H9 (cell line): ENCODE results near the gene WEE1. TPM values are rescaled to one million over a fixed set of nuclear protein-coding genes. Genes with fewer than 3 reads are reported as not detected.

ENCODE experiments used
- DNase-seq: peaks from one replicate; pipeline ENCODE4 v3.0.0-alpha.2; 2017
- H2AFZ ChIP-seq: one replicate; pipeline ENCODE4 v1.6.1; 2013; ENCODE audit warnings: mild to moderate bottlenecking, low read length, control low read depth, moderate library complexity
- H2AK5ac ChIP-seq: 2 replicates; pipeline ENCODE4 v1.6.1; 2013; ENCODE audit warnings: low read length, control low read depth, mixed read lengths; ENCODE audit not compliant: insufficient read length
- H2BK120ac ChIP-seq: one replicate; pipeline ENCODE4 v1.6.1; 2013; ENCODE audit warnings: low read depth, mild to moderate bottlenecking, low read length, control low read depth, inconsistent platforms; ENCODE audit not compliant: poor library complexity, severe bottlenecking
- H2BK12ac ChIP-seq: 2 replicates; pipeline ENCODE4 v1.6.1; 2013; ENCODE audit warnings: low read length, control low read depth, mixed read lengths, low read depth; ENCODE audit not compliant: insufficient read length
- H2BK15ac ChIP-seq: 2 replicates; pipeline ENCODE4 v1.6.1; 2013; ENCODE audit warnings: low read depth, low read length, control low read depth
- H2BK20ac ChIP-seq: one replicate; pipeline ENCODE4 v1.6.1; 2013; ENCODE audit warnings: low read depth, mild to moderate bottlenecking, low read length, control low read depth, inconsistent platforms; ENCODE audit not compliant: poor library complexity, severe bottlenecking
- H2BK5ac ChIP-seq: 2 replicates; pipeline ENCODE4 v1.6.1; 2013; ENCODE audit warnings: low read length, control low read depth, mixed read lengths; ENCODE audit not compliant: insufficient read length
- H3K14ac ChIP-seq: 2 replicates; pipeline ENCODE4 v1.6.1; 2013; ENCODE audit warnings: low read length, control low read depth; ENCODE audit not compliant: insufficient read depth
- H3K18ac ChIP-seq: 2 replicates; pipeline ENCODE4 v1.6.1; 2013; ENCODE audit warnings: low read depth, mild to moderate bottlenecking, mixed read lengths, low read length, control low read depth; ENCODE audit not compliant: insufficient read length
- H3K23ac ChIP-seq: 2 replicates; pipeline ENCODE4 v1.6.1; 2013; ENCODE audit warnings: low read length, control low read depth, mixed read lengths, low read depth; ENCODE audit not compliant: insufficient read length
- H3K23me2 ChIP-seq: 2 replicates; pipeline ENCODE4 v1.6.1; 2013; ENCODE audit warnings: low read depth, mild to moderate bottlenecking, mixed read lengths, low read length, control low read depth; ENCODE audit not compliant: insufficient read length, poor library complexity, severe bottlenecking
- H3K27ac ChIP-seq: 2 replicates; pipeline ENCODE4 v1.5.1; 2013; ENCODE audit warnings: low read length, control low read depth, mixed read lengths, low read depth; ENCODE audit not compliant: insufficient read length
- H3K27me3 ChIP-seq: 2 replicates; pipeline ENCODE4 v1.6.1; 2013; ENCODE audit warnings: low read length, control low read depth, inconsistent platforms; ENCODE audit not compliant: insufficient read depth
- H3K4ac ChIP-seq: 2 replicates; pipeline ENCODE4 v1.6.1; 2013; ENCODE audit warnings: low read depth, mild to moderate bottlenecking, control low read depth, inconsistent platforms, low read length, moderate library complexity
- H3K4me1 ChIP-seq: 2 replicates; pipeline ENCODE4 v1.6.1; 2013; ENCODE audit warnings: low read length, control low read depth, inconsistent platforms; ENCODE audit not compliant: insufficient read depth
- H3K4me2 ChIP-seq: 2 replicates; pipeline ENCODE4 v1.6.1; 2013; ENCODE audit warnings: low read length, control low read depth, mixed read lengths; ENCODE audit not compliant: insufficient read length, insufficient read depth
- H3K56ac ChIP-seq: 2 replicates; pipeline ENCODE4 v1.6.1; 2013; ENCODE audit warnings: low read depth, mild to moderate bottlenecking, mixed read lengths, low read length, control low read depth; ENCODE audit not compliant: insufficient read length
- H3K79me1 ChIP-seq: 2 replicates; pipeline ENCODE4 v1.6.1; 2013; ENCODE audit warnings: low read depth, mild to moderate bottlenecking, moderate library complexity, low read length, control low read depth, inconsistent platforms; ENCODE audit not compliant: insufficient read depth, poor library complexity, severe bottlenecking
- H3K79me2 ChIP-seq: 2 replicates; pipeline ENCODE4 v1.6.1; 2013; ENCODE audit warnings: low read length, control low read depth, inconsistent platforms; ENCODE audit not compliant: insufficient read depth
- H3K9ac ChIP-seq: 2 replicates; pipeline ENCODE4 v1.6.1; 2013; ENCODE audit warnings: low read length, control low read depth, mixed read lengths; ENCODE audit not compliant: insufficient read length; ENCODE audit errors: extremely low read depth
- H3K9me3 ChIP-seq: one replicate; pipeline ENCODE4 v1.6.1; 2013; ENCODE audit warnings: low read depth, low read length, inconsistent platforms; ENCODE audit not compliant: control insufficient read depth
- H3T11ph ChIP-seq: one replicate; pipeline ENCODE4 v1.6.1; 2013; ENCODE audit warnings: mild to moderate bottlenecking, low read length, control low read depth, inconsistent platforms
- H4K20me1 ChIP-seq: one replicate; pipeline ENCODE4 v1.6.1; 2013; ENCODE audit not compliant: control insufficient read depth, insufficient read length, insufficient read depth
- H4K5ac ChIP-seq: 2 replicates; pipeline ENCODE4 v1.6.1; 2013; ENCODE audit warnings: low read depth, mild to moderate bottlenecking, mixed read lengths, low read length, control low read depth; ENCODE audit not compliant: insufficient read length
- H4K8ac ChIP-seq: replicated peaks from 2 replicates; pipeline ENCODE4 v1.6.1; 2013; ENCODE audit warnings: low read length, control low read depth, mixed read lengths, low read depth; ENCODE audit not compliant: insufficient read length
- H4K91ac ChIP-seq: 2 replicates; pipeline ENCODE4 v1.6.1; 2013; ENCODE audit warnings: low read depth, mild to moderate bottlenecking, moderate library complexity, mixed read lengths, low read length, control low read depth; ENCODE audit not compliant: insufficient read length
- H3K27ac Mint-ChIP-seq, 3 experiments: 2 replicates in 2 of 3; 3 replicates in 1 of 3; pipeline ENCODE4 v1.8.0; 2020 to 2021; ENCODE audit warnings: mixed read lengths in 3 of 3, mild to moderate bottlenecking in 1 of 3, moderate library complexity in 1 of 3
- H3K27me3 Mint-ChIP-seq: 2 replicates; pipeline ENCODE4 v1.8.0; 2021; ENCODE audit warnings: low read depth, mild to moderate bottlenecking, moderate library complexity, mixed read lengths
- H3K36me3 Mint-ChIP-seq, 3 experiments: 2 replicates in 2 of 3; 3 replicates in 1 of 3; pipeline ENCODE4 v1.8.0; 2020 to 2021; ENCODE audit warnings: low read depth in 3 of 3, mixed read lengths in 3 of 3; ENCODE audit not compliant: insufficient read depth in 1 of 3
- H3K4me1 Mint-ChIP-seq, 2 experiments: 2 replicates each; pipeline ENCODE4 v1.8.0; 2020; ENCODE audit warnings: mixed read lengths in 2 of 2
- H3K4me3 Mint-ChIP-seq, 2 experiments: 2 replicates in 1 of 2; 3 replicates in 1 of 2; pipeline ENCODE4 v1.8.0; 2020 to 2021; ENCODE audit warnings: mild to moderate bottlenecking in 2 of 2, mixed read lengths in 2 of 2, moderate library complexity in 1 of 2
- H3K9me3 Mint-ChIP-seq, 2 experiments: 2 replicates in 1 of 2; 3 replicates in 1 of 2; pipeline ENCODE4 v1.8.0; 2020; ENCODE audit warnings: mild to moderate bottlenecking in 2 of 2, mixed read lengths in 2 of 2, moderate library complexity in 1 of 2
- CTCF ChIP-seq: fragments of 200-600 bp; sonication (generic); conservative IDR thresholded peaks from 3 replicates; pipeline ENCODE4 v1.8.0; 2021; ENCODE audit warnings: antibody characterized with exemption, mild to moderate bottlenecking
- WGBS: extraction: QIAGEN DNeasy Blood & Tissue Kit; methylation state at CpG from one replicate; pipeline ENCODE4 v1.1.7; 2013; ENCODE audit warnings: missing lambda C conversion rate, low lambda C conversion rate, mixed read lengths; ENCODE audit not compliant: insufficient read length; ENCODE audit errors: extremely low coverage; 5-methylcytosine and 5-hydroxymethylcytosine counted together
- total RNA-seq: library from RNA; stranded (reverse); gene quantifications from 2 replicates; pipeline ENCODE4 v1.2.1, GENCODE V29; 2021

The WEE1 gene
- total RNA-seq, 1 experiment from 2014 or later, result 142 TPM

- Histone ChIP-seq H3K4me2 (no peak overlapping the region), H2BK20ac (no peak overlapping the region), H2BK15ac (no peak overlapping the region), H3K27ac (no peak overlapping the region), H4K5ac (no peak overlapping the region), H4K91ac (no peak overlapping the region), H2BK12ac (no peak overlapping the region), H3K4me1 (0 out of 2 replicates have a peak, but pooled peaks cover 2% of the 10 kb centered on the region), H4K8ac (no peak overlapping the region), H3K79me2 (no peaks in the 10 kb centered on the region), H3K9ac (no peak overlapping the region), H3K56ac (no peak overlapping the region), H3K79me1 (no peaks in the 10 kb centered on the region), H3K27me3 (no peaks in the 10 kb centered on the region), H2AK5ac (no peak overlapping the region), H3K18ac (no peak overlapping the region), H3T11ph (no peak overlapping the region), H2BK120ac (no peak overlapping the region), H2AFZ (no peak overlapping the region), H2BK5ac (no peak overlapping the region), H3K23ac (no peak overlapping the region), H3K23me2 (no peaks in the 10 kb centered on the region), H3K14ac (no peak overlapping the region), H3K4ac (no peak overlapping the region), H3K9me3 (no peaks in the 10 kb centered on the region), H4K20me1 (no peaks in the 10 kb centered on the region)
- no peak for TF ChIP-seq CTCF
- H3K9me3 Mint-ChIP-seq, result peaks cover 16 to 21% of the 10 kb centered on the region in 2 experiments
- WGBS, result no CpG with 5 or more reads among the region's 2 CpGs
- H3K27ac Mint-ChIP-seq, result no peak overlapping the region
- peaks cover 10 to 20% (median 12%) of the 10 kb centered on the region in 3 experiments for H3K36me3 Mint-ChIP-seq
- no peak overlapping the region for H3K4me3 Mint-ChIP-seq
- no peaks in the 10 kb centered on the region for H3K27me3 Mint-ChIP-seq
- H3K4me1 Mint-ChIP-seq, result peaks cover 14 to 17% of the 10 kb centered on the region in 2 experiments
- no peak for DNase-seq
These were observed 12.0 kb upstream of the WEE1 start for GRCh38 chr11:9561279-9561982.
